ENCODE data around the gene B9D2.

The B9D2 gene

DNA sequence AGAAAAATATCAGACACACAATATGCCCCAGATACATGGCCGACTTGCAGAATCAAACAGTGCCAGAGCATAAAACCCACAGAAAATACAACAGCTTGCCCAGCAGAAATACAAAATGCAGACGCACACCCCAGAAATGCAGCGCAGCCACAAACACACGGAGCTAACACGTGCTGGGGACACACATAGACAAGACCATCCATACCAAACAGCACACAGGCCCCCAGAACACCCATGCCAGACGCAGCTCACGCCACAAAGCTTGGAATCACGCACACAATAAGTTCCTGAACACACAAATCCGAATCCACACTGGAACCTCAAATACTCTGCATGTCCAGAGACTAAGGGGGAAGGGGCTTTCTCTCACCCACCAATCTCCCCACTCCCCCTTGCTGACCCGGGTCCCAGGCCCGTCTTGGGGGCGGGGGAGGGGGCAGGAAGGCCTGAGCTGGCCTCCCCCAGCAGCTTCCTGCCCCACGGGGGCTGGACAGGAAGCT lies 36.8 kb downstream of the B9D2 start:
- DNase-seq (ENCODE audit: low read depth), result no peak

DNA sequence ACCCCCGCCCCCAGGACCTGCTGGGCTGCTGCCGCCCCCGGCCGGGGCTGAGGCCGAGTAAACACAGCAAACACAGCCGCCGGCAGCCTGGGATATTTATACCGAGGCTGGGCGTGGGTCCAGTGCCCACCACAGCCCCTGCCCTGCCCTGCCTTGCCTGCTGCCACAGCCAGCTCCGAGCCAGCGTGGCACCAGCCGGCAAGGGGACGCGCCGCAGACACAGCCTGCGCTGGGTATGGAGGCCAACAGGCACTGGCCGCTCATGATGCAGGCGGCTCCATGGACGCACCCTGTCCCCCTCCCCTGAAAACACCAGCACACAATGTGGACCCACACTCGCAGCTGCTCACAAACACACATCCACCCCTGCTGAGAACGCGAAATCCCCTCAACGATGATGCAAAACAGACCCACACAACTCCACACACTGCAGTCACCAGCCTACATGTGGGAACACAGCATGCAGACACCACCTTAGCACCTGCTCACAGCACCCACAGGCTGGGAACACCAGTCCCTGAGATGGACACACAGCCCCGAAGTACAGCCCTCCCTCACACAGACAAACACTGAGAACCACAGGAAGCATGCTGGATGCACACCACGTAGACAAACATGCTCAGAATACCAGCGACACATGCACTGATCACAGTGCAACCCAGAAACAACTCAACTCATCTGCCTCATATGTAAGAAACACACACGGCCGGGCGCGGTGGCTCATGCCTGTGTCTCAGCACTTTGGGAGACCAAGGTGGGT lies 37.8 kb downstream of the B9D2 start:
- no peak for DNase-seq (ENCODE audit: low read depth)

DNA sequence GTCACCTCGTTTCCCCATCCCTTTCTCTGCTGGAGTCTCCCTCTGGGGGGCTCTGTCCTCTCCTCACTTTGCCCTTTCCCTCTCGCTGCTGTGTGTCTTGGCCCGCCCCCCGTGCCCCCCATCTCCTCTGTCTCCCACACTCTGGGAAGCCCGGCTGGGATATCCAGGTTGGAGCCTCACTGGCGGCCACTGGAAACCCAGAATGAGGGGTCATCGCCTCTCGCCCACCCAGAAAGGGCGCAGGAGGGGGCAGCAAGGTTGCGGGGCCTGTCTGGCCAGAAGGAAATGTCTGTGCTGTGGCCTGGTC lies 38.4 kb downstream of the B9D2 start:
- no peak for DNase-seq (ENCODE audit: low read depth)

DNA sequence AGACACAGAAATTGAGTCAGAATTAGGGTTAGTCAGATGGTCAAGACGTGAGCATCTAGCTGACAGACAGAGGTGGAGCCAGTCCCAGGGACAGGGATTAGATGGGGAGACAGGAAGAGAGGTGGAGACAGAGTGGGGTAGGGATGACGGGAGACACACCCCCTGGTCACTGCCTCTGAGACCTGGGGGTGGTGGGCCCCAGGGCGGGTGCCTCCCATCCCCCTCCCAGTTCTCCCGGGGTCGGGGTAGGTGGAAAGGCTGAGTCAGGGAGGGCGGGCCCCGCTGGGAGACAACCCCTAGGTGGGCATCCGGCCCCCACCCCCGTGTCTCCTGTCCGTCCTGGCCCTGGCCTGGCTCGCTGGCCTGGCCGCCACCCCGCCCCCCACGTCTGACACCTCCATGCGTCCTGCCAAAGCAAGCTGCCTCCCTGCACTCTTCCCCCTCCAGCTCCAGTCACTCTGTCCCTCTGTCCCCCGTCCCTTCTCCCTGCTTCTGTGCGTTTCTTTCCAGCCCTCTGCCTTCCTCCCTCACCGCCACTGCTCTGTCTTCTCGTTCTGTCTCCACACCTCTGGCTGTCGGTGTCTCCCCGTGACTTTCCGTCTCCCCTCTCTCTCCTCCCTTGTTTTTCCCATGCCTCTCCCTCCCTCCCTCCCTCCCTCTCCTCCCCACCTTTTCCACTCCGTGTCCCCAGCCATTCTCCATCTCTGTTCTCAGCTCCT lies 38.9 kb downstream of the B9D2 start:
- no peak for DNase-seq (ENCODE audit: low read depth)

DNA sequence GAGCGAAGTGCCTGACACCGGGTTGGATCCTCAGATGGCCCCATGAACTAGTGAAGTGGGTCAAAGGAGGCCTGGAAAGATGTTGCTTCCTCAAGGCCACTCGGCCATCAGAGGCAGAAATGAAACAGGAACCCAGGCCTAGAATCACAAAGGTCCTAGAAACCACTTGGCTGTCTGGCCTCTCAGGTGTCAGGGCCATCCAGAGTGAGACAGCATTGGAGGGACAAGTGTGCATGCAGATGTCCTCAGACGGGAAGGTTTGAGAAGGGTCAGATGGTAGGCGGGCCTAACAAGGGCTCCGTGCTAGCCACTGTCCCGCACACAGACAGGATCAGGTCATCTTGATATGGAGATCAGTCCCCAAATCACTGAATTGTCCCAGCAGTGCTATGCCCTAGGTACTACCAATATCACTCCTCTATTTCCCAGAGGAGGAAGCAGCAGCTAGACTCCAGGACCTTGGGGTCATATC lies 39.7 kb downstream of the B9D2 start:
- DNase-seq (ENCODE audit: low read depth), result no peak

DNA sequence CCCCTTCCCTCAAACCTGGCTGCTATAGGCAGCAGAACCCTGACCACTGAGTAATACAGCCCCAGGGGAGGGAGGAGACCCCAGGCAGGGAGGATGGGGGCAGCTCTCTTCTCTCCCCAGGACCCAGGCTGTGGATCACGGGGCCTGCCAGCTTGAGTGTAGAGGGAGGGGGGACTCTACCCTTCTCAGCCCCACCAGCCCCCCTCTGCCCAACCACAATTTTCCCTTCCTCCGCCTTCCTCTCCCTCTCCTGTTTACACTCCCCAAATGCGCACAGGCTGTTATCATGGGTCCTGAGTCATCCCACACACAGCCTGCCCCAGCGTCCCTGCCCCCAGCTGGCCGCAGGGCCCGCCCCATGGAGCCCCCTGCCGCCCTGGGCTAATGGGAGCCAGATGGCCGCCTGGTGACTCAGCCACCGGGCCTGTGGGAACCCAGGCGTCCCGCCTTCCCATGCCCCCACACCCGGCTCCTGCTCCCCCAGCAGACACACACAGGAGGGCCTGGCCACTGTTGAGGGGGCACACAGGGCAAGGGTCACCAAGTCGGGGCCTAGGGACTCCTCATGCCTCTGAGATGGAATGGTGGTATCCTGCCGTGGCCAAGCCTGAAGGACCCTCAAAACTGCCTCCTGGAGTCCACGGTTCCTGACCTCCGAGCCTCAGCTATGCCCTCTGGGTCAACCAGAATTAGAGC lies 40.4 kb downstream of the B9D2 start:
- no peak for DNase-seq (ENCODE audit: low read depth)

DNA sequence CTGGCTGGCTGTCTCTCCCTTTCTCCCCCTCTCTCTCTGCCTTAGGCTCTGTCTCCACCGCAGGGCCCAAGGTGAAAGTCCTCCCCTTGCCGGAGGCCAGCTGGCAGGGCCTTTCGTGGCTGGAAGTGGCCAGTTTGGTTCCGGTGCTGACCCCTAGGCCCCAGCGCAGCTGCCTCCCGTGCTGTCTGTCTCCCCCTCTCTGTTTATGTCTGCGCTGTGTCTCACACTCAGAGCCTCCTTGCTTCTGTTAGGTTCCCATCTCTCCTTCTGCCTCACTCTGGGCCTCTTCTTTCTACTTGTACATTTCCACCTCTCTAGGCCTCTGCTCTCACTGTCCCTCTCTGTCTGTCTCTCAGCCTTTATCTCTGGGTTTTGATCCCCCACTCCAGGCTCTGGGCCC lies 40.9 kb downstream of the B9D2 start:
- DNase-seq (ENCODE audit: low read depth), result no peak

DNA sequence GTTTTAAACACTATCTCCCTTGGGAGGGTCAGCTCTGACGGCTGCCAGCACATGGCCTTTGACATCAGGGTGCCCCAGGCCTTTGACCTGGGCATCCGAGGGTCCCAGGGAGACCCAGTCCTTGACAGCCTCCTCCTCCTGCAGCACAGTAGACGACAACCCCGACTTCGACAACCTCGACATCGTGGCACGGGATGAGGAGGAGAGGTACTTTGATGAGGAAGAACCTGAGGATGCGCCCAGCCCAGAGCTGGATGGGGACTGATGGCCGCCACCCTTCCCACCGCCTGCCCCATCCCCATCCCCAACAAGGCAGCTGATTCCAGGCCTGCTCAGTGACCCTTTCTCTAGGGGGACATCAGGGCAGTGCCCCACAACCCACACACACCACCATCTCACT lies 41.5 kb downstream of the B9D2 start:
- DNase-seq (ENCODE audit: low read depth), result no peak

DNA sequence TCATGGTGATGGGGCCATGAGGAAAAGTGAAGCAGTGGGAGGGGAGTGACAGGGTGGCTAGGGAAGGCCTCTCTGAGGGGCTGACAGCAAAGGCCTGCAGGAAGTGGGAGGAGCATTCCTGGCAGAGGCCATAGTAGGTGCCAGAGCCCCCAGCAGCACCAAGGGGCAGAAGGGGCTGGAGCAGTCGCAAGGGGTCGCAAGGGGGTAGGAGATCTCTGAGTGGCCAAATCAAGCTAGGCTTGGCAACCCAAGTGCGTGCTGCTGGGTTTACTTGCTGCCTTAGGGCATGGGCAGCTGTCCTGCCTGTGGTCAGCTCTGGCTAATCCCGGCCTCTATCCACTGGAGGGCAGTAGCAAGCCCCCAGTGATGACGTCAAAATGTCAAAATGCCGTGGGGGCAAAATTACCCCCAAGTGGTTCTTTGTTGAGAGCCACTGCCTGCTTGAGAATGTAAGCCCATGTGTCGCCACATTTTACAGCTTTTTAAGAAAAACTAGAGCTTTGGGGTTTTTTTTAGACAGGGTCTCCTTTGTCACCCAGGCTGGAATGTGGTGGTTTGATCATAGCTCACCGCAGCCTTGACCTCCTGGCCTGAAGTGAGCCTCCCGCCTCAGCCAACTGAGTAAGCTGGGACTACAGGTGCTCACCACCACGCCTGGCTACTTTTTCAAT lies 42.2 kb downstream of the B9D2 start:
- DNase-seq (ENCODE audit: low read depth), result no peak

DNA sequence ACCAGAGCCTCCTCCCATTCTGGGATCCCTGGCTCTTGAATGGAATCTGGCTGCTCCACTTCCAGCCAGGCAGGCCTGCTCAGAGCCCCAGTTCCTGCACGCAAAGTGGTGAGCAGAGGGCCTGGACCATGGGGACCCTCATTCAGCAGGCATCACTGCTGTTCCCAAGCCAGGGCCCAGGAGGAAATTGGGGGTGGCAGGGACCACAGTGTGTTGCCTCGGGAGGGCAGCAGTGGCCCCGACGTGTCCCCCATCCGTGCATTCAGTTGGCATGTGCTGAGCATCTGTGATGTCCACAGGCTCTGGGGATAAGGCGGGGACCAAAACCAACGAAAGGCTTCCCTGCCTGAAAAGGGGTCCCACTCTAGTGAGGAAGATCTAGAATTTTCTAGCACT lies 42.7 kb downstream of the B9D2 start:
- no peak for DNase-seq (ENCODE audit: low read depth)

DNA sequence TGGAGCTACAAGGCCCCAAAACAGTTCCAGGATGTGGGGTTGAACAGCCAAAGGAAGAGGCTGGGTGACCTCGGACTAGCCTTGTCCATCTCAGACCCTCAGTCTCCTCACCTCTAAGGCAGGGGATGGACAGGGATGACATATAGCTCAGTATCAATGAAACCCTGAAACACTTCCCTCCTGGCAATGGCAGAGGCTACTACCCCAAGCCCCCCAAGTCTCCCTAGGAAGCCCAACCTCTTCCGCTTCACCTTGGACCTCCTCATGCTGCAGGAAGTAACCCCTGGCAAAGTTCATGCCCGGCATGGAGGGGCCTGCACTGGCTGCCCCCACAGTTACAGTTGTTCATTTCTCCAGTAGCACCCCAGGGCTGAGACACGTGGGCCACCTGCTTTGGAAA lies 43.4 kb downstream of the B9D2 start:
- DNase-seq (ENCODE audit: low read depth), result no peak

DNA sequence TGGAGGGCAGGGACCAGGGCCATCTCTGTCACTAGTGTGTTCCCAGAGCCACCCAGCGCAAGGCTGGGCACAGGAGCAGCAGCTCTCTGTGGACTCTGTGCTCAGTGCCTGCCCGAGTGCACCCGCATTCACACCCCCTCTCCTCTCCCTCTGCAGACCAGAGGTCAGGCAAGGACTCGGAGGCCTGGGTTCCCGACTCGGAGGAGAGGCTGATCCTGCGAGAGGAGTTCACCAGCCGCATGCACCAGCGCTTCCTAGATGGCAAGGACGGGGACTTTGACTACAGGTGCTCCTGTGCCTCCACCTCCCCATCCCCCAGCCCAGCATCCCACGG lies 43.8 kb downstream of the B9D2 start:
- DNase-seq (ENCODE audit: low read depth), result no peak

DNA sequence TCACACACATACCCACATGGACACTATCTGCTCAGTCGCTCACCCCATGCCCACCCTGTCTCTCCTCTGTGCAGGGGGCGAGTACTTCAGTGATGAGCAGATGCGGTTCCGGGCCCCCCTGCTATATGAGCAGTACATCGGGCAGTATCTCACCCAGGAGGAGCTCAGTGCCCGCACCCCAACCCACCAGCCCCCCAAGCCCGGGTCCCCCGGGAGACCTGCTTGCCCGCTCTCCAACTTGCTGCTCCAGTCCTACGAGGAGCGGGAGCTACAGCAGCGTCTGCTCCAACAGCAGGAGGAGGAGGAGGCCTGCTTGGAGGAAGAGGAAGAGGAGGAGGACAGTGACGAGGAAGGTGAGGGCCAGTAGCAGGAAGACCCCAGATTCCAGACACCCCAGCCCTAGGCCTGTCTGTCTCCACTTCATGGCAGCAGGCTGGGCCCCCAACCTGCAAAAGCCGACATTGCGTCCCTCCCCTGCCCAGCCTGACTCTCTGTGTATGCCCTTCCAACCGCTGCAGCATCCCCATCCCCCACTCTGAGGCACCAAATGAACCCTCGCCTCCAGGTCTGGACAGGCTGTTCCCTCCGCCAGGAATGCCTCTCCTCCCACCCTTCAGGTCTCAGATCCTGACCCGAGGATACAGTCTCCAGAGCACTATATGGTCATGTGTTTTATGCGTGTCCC lies 44.3 kb downstream of the B9D2 start:
- no peak for DNase-seq (ENCODE audit: low read depth)

DNA sequence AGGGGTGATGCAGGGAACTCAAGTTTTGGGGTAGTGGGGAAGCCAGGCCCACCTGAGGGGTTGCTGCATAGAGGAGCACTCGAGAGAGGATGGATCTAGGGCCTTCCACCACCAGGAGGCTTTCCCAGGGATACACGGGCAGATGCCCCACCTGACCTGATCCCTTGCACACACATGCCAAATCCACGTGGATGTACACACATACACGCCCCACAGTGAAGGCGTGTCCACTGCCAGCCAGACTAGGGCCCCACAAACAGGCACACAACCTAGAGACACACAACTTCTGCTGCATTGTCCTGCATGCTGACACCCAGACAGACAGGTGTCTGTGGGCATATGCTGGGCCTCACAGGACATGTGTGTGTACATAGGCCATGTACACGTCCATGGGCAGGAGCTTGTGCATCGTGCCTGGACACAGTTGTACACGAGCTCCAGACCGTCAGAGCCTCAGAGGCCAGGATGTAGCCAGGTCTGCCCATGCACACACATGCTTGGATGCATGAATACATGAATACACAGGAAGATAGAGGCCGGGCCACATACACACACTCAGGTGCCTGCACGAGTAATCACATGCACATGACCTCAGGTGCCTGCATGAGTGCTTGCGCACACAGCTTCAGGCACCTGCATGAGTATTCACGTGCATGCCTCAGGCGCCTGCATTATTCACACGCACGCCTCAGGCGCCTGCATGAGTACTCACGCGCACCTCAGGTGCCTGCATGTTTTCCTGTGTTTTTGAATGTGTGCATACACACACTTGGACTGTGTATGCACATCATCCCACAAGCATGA lies 45.1 kb downstream of the B9D2 start:
- DNase-seq (ENCODE audit: low read depth), result no peak

DNA sequence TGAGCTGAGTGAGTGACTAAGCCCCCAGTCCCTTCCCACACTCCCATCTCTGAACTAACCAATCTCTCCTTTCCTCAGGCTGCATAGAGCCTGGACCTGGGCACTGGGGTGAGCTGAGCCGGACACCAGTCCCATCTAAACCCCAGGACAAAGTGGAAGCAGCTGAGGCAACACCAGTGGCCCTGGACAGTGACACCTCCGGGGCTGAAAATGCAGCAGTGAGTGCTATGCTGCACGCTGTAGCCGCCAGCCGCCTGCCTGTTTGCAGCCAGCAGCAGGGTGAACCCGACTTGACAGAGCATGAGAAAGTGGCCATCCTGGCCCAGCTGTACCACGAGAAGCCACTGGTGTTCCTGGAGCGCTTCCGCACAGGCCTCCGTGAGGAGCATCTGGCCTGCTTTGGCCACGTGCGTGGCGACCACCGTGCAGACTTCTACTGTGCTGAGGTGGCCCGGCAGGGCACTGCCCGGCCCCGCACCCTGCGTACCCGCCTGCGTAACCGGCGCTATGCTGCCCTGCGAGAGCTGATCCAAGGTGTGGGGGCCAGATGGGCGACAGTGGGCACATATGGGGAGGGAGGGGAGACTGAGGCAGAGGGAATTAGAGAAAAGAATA lies 47.5 kb downstream of the B9D2 start:
- DNase-seq (ENCODE audit: low read depth), result no peak

DNA sequence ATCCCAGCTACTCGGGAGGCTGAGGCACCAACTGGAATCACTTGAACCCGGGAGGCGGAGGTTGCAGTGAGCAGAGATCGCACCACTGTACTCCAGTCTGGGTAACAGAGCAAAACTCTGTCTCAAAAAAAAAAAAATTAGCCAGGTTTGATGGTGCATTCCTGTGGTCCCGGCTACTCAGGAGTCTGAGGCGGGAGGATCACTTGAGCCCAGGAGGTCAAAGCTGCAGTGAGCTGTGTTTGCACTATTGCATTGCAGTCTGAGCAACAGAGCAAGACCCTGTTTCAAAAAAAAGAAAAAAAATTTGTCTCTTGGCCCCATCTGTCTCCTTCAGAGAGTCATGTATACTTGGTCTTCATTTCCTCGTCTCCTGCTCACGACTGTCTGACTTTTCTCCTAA lies 52.3 kb downstream of the B9D2 start:
- DNase-seq (ENCODE audit: low read depth), result no peak

DNA sequence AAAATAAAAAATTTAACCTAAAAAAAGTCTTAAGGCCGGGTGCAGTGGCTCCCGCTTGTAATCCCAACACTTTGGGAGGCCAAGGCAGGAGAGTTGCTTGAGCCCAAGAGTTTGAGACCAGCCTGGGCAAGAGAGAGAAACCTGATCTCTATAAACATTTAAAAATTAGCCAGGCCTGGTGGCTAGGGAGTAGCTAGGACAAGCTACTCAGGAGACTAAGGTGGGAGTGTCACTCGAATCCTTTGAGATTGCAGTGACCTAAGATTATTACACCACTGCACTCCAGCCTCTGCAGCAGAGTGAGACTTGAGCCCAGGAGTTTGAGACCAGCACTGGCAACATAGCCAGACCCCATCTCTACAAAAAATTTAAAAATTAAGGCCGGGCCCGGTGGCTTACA lies 52.9 kb downstream of the B9D2 start:
- no peak for DNase-seq (ENCODE audit: low read depth)

DNA sequence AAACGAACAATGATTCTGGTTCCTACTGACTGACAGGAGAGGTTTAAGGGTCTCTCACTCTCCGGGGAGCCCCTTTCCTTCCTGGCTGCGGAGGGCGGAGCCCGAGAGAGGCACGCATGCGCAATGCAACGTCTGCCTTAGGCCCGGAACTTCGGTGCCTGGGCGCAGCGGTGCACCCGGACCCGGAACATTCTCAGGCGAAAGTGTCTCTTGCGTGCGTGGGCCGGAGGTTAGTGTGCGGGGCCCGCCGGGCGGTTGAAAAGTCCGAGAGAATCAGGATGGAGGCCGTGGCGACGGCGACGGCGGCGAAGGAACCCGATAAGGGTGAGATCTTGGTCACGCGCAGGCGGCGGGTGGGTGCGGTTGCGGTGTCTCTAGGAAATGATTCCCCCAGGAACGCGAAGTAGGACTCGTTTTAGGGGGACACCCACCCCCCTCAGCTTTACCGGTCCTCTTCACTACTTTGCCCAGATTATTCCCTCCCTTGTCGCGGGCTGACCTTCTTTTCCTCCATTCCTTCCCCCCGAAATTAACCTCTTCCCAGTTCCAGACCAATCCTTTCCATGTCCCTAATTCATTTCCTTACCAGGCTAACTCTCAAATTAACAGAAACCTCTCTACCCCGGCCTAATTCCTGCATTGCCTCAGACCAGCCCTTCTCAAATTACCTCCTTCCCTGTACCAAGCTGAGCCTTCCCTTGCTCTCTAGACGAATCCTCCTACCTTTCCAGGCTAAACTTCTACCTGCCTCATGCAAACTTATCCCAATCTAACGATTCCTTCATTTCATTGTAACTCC lies 53.7 kb downstream of the B9D2 start, which contains the start of gene CCDC97:
TSS of gene CCDC97 (plus strand) at position 140 of the 799 bp plus-strand sequence. CDS start at position 279, 139 bp downstream.
- DNase-seq (ENCODE audit: low read depth), result peak; percentile 86

DNA sequence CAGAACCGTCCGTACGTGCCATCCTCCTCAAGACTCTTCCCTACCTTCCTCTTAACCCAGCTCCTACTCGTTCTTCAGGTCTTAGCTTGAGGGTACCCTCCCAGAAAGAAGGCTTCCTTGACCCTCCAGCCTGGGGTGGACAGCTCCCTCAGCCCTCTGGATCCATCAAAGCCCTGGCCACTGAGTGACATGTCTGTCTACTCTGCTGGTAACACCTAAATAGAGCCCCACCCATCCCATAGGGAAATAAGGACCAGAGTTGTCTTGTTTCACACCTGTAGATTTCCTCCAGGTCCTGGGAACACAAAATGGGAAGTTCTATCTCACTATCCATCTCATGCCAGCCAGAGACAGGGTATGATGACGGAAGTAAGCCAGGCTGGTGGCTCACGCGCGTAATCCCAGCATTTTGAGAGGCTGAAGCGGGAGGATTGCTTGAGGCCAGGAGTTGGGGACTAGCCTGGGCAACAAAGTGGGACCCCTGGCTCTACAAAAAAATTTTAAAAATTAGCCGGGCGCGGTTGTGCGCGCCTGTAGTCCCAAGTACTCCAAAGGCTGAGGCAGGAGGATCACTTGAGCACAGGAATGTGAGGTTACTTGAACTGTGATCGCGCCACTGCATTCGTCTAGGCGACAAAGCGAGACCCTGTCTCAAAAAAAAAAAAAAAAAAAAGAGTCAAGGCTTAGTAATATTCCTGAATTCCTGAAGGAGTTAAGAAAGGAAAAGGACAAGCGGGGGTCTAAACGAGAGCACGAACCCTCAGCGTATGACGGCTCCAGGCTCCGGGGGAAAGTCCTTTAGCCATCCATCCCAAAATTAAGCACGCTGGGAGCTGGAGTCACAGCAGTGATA lies 54.5 kb downstream of the B9D2 start:
- DNase-seq (ENCODE audit: low read depth), result no peak
